Measurements from ENCODE around the gene HSD17B8.

The HSD17B8 gene

GRCh38 chr6:33241968-33242367 is 37.5 kb downstream of the HSD17B8 start:
- H3K4me1 ChIP-seq (ENCODE audit: control insufficient read depth, low read length), result no peaks in the 10 kb centered on the region
- H4K20me1 ChIP-seq (ENCODE audit: control insufficient read depth, insufficient read depth, low read depth, low read length), result no peaks in the 10 kb centered on the region
- no peak overlapping the region for H3K27ac ChIP-seq (ENCODE audit: low read depth, low read length)
- H3K9me3 ChIP-seq (ENCODE audit: control insufficient read depth, insufficient read depth, low read length), result no peaks in the 10 kb centered on the region
- H3K9me2 ChIP-seq (replicated peaks; ENCODE audit: control insufficient read depth, low read length), result no peaks in the 10 kb centered on the region
- H3K36me3 ChIP-seq (ENCODE audit: control insufficient read depth, low read length), result no peaks in the 10 kb centered on the region
- no peak overlapping the region for H3K4me3 ChIP-seq (ENCODE audit: low read length)
- no peak overlapping the region for H3K4me2 ChIP-seq (ENCODE audit: low read length)
- TF ChIP-seq CTCF (IDR thresholded peaks at IDR 0.05; ENCODE audit: low read depth, low read length, poor library complexity, severe bottlenecking) (no peak), EZH2phosphoT487 (IDR thresholded peaks at IDR 0.05; ENCODE audit: borderline replicate concordance, low read length) (no peak)
- H3K27me3 ChIP-seq (ENCODE audit: control insufficient read depth, low read length), result peaks cover 28% of the 10 kb centered on the region
- 0 out of 2 replicates have a peak, but pooled peaks cover 2% of the 10 kb centered on the region for H3F3A ChIP-seq (ENCODE audit: control insufficient read depth, insufficient read depth)
- H3K79me2 ChIP-seq (ENCODE audit: control insufficient read depth, low read length), result no peaks in the 10 kb centered on the region

GRCh38 chr6:33243476-33243875 is 39.0 kb downstream of the HSD17B8 start:
- Histone ChIP-seq H3F3A (ENCODE audit: control insufficient read depth, insufficient read depth) (peaks cover 3% of the 10 kb centered on the region; the same call in 1 of the 2 replicates), H4K20me1 (ENCODE audit: control insufficient read depth, insufficient read depth, low read depth, low read length) (no peaks in the 10 kb centered on the region), H3K79me2 (ENCODE audit: control insufficient read depth, low read length) (no peaks in the 10 kb centered on the region), H3K9me3 (ENCODE audit: control insufficient read depth, insufficient read depth, low read length) (no peaks in the 10 kb centered on the region), H3K27me3 (ENCODE audit: control insufficient read depth, low read length) (peaks cover 24% of the 10 kb centered on the region), H3K36me3 (ENCODE audit: control insufficient read depth, low read length) (no peaks in the 10 kb centered on the region), H3K4me1 (ENCODE audit: control insufficient read depth, low read length) (peaks cover 7% of the 10 kb centered on the region), H3K9me2 (replicated peaks; ENCODE audit: control insufficient read depth, low read length) (no peaks in the 10 kb centered on the region), H3K27ac (ENCODE audit: low read depth, low read length) (no peak overlapping the region), H3K4me3 (ENCODE audit: low read length) (no peak overlapping the region), H3K4me2 (ENCODE audit: low read length) (no peak overlapping the region)
- no peak for TF ChIP-seq CTCF (IDR thresholded peaks at IDR 0.05; ENCODE audit: low read depth, low read length, poor library complexity, severe bottlenecking)
- TF ChIP-seq EZH2phosphoT487 (IDR thresholded peaks at IDR 0.05; ENCODE audit: borderline replicate concordance, low read length), result no peak

- Histone ChIP-seq H4K20me1 (ENCODE audit: control insufficient read depth, insufficient read depth, low read depth, low read length) (no peaks in the 10 kb centered on the region), H3K9me2 (replicated peaks; ENCODE audit: control insufficient read depth, low read length) (no peaks in the 10 kb centered on the region), H3K4me2 (ENCODE audit: low read length) (peak overlapping the region; percentile 92), H3K4me1 (ENCODE audit: control insufficient read depth, low read length) (peaks cover 23% of the 10 kb centered on the region), H3K9me3 (ENCODE audit: control insufficient read depth, insufficient read depth, low read length) (no peaks in the 10 kb centered on the region), H3K4me3 (ENCODE audit: low read length) (peak overlapping the region; percentile 73), H3K36me3 (ENCODE audit: control insufficient read depth, low read length) (peaks cover 14% of the 10 kb centered on the region), H3K27me3 (ENCODE audit: control insufficient read depth, low read length) (peaks cover 4% of the 10 kb centered on the region; the same call in 1 of the 2 replicates), H3K79me2 (ENCODE audit: control insufficient read depth, low read length) (peaks cover 8% of the 10 kb centered on the region), H3F3A (ENCODE audit: control insufficient read depth, insufficient read depth) (peaks cover 11% of the 10 kb centered on the region), H3K27ac (ENCODE audit: low read depth, low read length) (peak overlapping the region; percentile 63)
- TF ChIP-seq EZH2phosphoT487 (IDR thresholded peaks at IDR 0.05; ENCODE audit: borderline replicate concordance, low read length) (no peak), CTCF (IDR thresholded peaks at IDR 0.05; ENCODE audit: low read depth, low read length, poor library complexity, severe bottlenecking) (peak; percentile 89)
Observed at GRCh38 chr6:33247977-33248642, 43.7 kb downstream of the HSD17B8 start.

Data from DOHH2 (cell line).